GM12873 (cell line): ENCODE results near the gene AAK1.

Experiments
- CTCF ChIP-seq: IDR thresholded peaks from 2 replicates; pipeline ENCODE4 v1.5.1; 2012; ENCODE audit warnings: low read depth, mild to moderate bottlenecking, moderate library complexity, low read length, control low read depth; ENCODE audit not compliant: insufficient read depth; ENCODE audit errors: missing control alignments

AAK1 gene

GRCh38 chr2:69683170-69683971 is 39.8 kb upstream of the AAK1 start:
- TF ChIP-seq CTCF = no peak

GRCh38 chr2:69682525-69682924 is 39.0 kb upstream of the AAK1 start:
- TF ChIP-seq CTCF = no peak

GRCh38 chr2:69680001-69680675 is 36.6 kb upstream of the AAK1 start:
- no peak for TF ChIP-seq CTCF

GRCh38 chr2:69677914-69678313 is 34.4 kb upstream of the AAK1 start:
- TF ChIP-seq CTCF = no peak

GRCh38 chr2:69676146-69676545 is 32.6 kb upstream of the AAK1 start:
- TF ChIP-seq CTCF = no peak

- no peak for TF ChIP-seq CTCF
Measured at GRCh38 chr2:69674316-69674670, 30.8 kb upstream of the AAK1 start.

- TF ChIP-seq CTCF = no peak
Measured at GRCh38 chr2:69669666-69670065, 26.1 kb upstream of the AAK1 start.
